ENCODE data around the gene RIMS3.

- TF ChIP-seq YY1 (IDR thresholded peaks at IDR 0.05; ENCODE audit: insufficient read depth, insufficient read length), result no peak
- TF ChIP-seq SUZ12 (IDR thresholded peaks at IDR 0.05; ENCODE audit: extremely low read depth, insufficient read depth, insufficient read length), result no peak
- no peak for TF ChIP-seq ZNF274 (IDR thresholded peaks at IDR 0.05; ENCODE audit: low read depth, low read length)
These were observed 83.4 kb downstream of the RIMS3 start for GRCh38 chr1:40582116-40582515.
